Stimulated activated CD4-positive, alpha-beta T cell treated with anti-CD3 and anti-CD28 coated beads, Interleukin-12 subunit alpha, Interleukin-12 subunit beta, amount 100 ng/mL, for 48 hours (primary cell): Measurements from ENCODE around the gene DMBX1.

ENCODE experiments used
- DNase-seq, 3 donors: peaks; one replicate each; pipeline ENCODE4 v3.0.0-alpha.2; 2020; ENCODE audit warnings: low read depth in 2 of 3, low spot score in 1 of 3

The DMBX1 gene

DNA sequence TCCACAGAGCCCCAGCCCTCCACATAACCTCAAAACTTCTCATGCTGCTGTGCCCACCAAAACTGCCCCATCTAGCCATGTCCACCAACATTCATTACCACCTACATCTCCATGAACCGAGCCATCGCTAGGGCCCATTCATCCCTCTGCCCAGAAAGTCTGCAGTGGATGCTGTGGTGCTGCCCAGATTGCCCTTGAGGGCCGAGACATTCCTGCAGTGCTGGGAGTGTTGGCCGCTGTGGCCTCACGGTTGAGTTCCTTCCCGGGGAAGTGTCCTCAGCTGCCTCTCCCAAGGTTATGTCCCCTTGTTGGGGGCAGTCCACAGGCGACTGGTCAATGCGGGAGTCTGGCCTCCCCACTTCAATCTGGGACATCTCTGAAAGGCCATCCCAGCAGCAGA is 30.3 kb upstream of the DMBX1 start:
- no peak for DNase-seq

DNA sequence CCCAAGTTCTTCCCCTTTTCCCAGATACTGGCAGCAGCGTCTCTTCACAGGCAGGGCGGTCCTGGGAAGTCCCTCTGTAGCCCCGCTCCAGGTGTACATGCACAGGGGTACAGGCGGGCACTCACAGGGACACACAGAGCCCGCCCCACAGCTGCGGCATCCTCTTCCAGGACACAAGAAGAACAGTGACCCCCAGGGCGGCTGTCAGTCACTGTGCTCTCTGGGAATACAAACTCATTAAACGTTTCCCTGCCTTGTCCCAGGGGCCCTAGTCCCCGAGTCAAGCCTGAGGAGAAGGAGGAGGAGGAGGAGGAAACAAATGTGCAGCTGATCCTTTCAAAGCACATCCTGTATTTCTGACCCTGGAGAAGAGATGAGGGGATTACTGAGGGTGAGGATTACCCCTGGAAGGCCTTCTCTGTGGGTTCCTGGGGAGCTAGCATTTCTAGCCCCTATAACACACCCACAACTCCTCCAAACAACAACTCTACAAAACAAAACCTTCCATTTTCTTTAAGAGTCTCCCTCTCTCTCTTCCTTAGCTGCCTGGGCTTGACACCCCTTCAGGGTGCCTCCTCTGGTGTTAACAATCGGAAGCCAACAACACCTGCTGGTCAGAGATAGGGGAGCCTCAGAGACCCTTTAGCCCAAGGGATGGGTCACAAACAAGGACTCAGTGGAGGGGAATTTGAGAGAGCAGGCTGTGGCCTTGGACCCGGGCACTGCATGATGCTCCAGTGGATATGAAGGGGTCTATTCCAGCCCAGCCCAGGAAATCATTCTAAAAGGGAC is 28.4 kb upstream of the DMBX1 start:
- no peak for DNase-seq

DNA sequence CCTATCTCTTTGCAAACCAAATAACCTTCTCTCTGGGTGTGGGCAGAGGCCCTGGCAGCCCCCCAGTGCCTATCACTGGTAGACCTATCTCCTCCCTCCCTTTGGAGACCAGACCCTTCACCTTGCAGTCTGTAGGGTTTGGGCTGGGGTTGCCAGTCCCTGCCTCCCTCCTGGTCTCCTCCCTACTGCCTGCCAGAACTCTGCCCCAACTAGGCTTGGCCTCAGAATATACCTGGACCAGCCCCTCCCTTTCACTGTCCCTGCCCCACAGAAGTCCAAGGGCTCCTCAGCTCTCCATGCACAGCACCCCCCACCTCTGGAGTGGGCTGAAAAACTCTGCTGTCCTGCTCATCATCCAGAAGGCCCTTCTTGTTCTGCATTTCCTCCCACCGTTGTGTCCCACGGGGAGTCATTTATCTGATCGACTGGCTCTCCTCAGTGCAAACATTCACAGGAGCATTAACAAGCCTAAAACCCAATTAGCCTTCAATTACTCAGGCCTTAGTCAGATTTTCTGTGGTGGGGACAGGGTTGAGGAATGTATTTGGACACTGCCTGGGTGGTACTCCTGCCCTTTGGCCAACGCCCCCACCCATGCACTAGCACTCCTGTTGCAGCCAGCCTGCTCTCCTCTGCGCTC is 27.7 kb upstream of the DMBX1 start:
- DNase-seq: no peak

DNA sequence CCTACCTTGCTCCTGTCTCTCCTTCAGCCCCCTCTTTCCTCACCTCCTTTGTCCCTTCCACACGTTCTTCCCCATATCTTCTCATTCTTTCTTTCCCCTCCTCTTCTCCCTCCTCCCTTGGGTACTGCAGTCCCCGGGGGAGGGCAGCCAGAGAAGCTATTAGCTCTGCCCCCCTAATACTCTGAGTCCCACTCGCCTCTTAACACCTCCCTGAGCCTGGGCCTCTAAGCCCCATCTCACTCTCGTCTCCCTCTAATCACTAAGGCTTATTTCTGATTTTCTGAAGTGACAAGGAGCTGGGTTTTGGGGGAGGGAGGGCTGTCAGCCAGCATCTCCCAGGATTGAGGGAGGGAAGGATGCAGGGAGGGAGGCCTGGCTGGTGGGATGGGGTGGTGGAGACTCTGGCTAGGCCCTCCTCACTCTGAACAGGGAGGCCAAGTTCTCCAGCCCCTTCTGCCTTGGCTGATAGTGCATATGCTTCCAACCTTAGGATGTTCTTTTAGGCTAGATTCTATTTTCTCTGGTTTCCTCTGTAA is 25.6 kb upstream of the DMBX1 start:
- DNase-seq: no peak

DNA sequence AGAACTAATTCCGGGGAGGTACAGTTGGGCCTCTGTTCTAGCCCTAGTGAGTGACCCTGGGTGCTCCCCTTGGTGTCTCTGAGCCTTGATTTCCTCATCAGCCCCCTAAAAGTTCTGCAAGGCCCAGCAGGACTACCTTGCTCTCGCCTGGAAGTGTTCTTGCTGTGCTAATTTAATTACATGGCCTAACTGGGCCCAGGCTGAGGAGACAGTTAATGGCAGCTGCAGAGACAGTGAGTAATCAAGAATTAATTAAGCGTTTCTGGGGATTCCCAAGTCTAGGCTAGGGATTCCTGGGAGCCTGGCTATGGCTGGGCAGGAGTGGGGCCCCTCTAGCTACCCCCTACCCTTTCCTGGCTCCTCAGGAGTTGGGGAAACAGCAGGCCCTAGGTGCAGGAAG is 24.7 kb upstream of the DMBX1 start:
- DNase-seq: no peak

DNA sequence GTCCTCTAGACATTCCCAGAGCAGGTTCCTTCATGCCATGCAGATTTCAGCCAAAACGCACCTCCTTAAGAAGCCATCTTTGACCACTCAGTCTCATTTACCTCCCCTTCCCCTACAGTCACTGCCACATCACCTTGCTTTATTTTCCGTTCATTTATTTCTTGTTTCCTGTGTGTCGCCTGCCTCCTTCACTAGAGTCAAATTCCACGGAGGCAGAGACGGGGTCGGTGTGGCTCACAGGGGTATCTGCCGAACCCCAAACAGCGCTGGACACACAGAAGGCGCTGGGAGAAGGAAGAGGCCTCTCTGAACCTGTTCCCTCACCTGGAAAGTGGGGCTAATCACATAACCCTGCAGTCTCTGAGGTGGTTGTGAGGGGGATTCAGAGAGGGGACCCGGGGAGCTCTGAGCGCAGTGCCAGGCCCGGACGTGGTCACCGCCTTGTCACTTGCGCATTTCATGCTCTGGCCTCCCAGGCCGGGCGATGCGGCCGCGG is 23.6 kb upstream of the DMBX1 start:
- no peak for DNase-seq

DNA sequence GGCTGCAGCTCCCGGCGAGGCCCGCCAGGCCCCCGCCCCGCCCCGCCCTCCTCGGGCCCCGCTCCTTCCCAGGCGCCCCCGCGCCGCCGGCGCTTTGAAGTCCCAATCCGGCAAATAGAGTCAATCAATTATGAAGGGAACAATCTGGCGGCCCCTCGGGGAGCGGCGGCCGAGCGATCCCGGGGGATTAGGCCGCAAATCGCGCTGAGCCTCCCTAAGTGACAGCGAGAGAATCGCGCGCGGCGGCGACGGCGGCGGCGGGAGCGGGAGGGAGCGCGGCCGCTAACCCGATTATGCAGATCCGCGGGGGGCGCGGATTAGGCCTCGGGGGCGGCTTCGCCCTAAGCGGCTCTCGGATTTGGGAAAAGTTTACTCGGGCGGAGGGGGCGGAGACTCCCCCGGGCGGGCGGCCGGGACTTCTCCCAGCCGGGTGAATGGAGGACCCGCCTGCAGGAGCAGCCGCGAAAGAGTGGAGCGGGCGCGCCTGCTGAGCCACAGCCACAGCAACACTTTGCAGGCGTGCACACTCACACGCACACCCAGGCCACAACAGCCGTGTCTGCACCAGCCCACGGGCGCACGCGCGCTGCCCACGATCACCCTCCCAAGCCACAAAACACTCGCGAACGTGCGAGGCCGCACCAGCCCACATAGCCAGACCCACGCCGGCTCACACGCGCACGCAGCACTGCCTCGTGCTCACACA is 23.0 kb upstream of the DMBX1 start:
- DNase-seq: no peak

DNA sequence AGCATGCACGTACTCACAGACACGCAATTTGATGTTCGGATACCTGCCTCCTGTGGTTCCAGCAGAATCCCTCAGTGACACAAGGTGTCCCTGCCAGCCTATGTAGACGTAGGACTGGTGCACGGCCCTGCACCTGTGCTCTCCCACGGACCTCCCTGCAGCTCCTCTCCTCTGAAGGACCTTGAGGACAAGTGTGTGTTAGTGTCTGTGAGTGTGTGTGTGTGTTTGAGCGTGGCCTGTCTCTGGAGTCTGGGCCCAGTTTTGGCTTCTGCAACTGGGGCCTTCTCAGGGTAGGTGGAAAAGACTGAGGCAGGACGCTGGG is 22.5 kb upstream of the DMBX1 start:
- no peak for DNase-seq

DNA sequence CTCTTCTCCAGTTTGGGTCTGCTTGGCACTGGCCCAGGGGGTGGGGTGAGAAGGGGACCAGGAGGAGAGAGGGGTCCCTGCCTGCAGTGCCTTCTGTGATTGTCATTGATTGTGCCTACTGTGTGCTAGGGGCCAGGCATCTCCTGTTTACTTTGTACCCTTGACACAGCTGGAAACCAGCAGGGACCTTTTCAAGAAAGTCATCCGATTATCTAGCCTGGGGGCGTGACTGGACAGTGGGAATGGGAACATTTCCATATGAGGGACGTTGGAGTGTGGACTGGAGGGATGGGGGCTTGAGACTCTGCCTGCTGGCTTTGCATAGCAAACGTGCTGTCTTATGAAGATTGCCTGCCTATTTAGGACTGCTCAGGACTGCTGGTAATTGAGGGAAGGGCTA is 19.8 kb upstream of the DMBX1 start:
- no peak for DNase-seq

DNA sequence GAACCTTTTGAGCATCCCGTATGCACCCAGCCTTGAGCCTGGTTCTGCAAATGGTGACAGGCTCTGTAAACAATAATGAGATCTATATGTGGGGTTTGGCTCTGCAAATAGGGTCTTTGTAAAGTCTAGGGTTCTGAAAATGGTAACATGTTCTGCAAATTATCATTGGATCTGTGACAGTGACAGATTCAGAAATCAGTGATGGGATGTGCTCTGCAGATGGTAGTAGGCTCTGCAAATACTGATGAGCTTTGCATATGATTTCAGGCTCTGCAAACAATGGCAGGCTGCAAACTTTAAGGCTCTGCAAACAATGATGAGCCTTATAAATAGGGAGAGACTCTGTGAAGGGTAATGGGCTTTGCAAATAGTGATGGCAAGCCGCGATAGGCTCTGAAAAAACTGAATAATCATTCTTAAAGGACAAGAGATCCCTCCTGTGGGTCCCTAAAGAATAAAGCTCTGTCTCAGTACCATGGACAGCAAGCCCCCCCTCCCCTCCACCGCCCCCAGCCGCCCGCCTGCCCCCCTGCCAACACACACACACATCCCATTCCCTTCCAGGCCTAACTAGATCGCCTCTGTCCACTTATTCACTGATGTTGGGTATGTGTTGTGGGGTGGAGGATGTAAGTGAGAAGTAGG is 17.7 kb upstream of the DMBX1 start:
- DNase-seq: no peak

DNA sequence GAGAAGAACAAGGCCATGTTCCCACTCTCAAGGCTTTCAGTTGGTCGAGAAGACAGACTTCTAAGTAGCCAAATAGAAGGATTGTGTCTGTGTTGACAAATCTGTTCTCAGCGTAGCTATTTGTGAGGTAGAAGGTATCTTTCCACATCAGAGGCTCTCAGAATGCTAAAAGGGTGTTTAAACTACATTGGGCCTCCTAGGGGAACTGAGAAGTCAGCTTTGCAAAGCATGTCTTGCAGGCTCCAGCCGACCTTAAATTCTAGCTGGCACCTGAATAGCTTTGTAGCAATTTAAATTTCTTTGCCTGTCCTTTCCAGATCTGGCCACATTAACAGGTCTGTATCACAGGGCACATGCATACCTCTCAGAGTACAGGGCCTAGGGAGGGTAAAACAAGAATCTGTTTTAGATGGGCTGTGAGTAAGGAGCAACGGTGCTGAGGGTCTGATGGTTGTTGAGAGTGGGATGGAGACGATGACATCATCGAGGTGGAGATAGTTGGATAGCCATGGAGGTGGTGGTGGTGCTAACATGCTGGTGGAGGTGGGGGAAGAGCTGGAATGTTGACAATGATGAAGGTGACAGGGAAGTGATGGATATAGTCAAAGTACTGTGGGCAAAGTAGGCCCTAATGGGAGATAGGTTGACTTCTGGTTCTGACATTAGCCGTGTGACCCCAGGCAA is 17.0 kb upstream of the DMBX1 start:
- DNase-seq: no peak

DNA sequence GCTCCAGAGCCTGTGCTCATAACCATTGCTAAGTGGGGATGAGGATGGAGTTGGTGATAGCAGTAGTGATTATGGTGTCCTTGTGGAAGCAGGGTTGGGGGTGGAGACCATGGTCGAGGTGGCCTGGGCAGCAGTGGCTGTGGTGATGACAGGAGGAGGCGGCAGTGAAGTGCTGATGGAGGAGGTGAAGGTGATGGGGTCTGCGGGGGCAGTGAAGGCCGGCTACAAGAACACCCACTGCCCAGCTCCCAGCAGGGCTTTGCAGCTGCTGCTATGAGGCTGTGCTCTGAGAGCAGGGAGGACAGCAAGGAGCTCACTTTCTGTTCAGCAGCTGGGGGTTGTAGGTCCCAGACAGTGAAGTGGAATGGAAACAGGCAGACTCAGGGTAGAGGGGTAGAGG is 15.6 kb upstream of the DMBX1 start:
- DNase-seq: no peak

DNA sequence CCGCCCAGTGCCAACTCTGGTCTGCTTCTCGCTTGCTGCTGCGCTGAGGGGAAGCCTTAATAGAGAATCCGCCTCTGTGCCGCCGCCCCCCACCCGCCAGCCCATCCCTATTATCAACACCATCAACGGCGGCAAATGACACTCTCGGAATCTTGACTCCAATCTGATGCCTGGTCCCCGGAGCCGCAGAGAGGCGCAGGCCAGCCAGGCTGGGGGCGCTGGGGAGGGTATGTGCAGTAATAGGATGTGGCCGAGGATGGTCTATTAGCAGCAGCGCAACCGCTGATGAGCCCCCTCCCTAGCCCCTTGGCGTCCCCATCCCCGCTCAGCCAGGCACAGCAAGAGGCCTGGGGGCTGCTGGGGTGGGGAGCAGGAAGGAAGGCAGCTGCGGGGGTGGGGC is 15.1 kb upstream of the DMBX1 start:
- no peak for DNase-seq

DNA sequence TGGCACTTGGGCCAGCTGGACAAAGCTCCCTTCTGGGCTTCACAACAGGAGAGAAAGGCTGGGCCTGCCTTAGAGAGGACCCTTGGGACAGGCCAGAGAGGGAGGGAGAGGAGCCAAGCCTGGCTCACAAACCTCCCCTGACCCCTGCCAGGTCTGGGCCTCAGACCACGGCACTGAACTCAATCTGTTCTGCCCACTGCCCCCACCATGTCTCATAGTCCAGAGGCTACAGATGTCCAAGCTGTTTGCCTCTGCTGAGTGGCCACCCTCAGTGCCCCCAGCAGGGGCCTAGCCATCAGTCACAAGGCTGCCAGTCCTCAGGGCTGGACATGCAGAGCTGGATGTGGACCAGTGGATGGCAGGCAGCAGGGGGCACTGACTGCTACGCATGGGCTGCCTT is 13.0 kb upstream of the DMBX1 start:
- DNase-seq: no peak

DNA sequence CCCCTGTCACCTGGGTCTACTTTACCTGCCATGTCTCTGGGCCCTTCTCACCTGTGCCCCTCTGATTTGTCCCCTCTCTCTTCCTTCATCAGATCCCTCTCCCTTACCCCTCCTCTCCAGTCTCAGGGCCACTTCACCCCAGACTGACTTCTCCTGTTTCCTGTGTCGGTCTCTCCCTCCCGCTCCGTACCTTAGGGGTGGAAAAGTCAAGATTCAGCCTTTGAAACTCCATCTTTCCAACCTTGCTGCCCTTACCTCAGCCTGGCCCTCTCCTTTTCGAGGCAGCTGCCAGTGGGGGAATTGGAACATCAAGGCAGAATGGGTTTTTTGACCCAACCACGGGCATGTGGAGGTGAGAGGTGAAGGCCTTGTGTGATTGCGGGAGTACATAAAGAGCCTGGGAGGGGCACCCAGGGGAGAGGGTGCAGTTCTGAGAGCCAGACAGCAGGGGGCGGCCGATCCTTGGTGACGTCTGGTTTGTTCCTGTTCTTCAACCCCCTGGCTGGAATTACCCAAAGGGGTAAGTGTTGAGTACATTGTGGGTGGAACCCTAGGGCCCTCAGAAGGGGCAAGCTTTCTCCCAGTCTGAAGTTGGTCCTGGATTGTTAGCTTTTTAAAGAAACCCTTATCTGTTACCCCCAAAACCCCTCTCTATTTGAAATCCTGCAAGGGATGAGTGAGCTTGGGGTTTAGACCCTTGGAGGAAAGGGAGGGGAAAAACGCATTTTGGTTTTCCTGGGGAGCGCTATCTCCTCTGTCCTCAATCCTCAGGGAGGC is 12.3 kb upstream of the DMBX1 start:
- peak; percentile 66 to 87 (median 72) for DNase-seq

DNA sequence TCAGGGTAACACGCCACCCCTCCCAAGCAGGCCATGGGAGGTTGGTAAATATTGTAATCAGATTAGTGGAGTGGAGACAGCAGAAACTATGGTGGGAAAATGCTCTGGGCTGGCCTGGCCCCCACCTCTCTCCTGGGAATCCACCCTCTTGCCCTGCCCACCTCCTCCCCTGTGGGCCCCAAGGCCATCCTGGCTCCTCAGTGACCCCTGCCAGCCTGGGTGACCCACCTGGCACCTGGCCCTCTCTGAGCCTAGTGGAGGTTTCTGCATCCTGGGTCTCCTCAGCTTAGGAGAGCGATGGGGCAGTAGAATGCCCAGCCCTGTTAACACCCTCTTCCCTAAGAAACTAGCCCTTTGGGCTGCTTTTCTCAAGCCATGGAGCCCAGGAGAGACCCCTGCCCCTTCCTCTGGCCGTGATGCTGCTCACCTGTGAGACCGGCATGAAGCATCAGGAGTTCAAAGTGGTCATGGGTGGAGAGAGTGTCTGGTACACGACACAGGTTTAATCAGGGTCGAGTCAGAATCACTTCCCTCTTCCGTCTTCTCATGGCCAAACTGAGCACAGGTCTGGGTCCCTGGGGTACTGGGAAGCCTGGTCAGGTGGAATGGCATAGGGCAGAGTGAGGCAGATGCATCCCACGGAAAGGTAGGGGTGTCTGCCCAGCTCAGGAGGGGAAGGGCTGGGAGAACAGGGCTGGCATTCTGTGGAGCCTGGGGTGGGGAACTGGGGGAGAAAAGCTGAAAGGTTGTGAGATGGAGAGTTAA is 10.7 kb upstream of the DMBX1 start:
- DNase-seq: no peak

DNA sequence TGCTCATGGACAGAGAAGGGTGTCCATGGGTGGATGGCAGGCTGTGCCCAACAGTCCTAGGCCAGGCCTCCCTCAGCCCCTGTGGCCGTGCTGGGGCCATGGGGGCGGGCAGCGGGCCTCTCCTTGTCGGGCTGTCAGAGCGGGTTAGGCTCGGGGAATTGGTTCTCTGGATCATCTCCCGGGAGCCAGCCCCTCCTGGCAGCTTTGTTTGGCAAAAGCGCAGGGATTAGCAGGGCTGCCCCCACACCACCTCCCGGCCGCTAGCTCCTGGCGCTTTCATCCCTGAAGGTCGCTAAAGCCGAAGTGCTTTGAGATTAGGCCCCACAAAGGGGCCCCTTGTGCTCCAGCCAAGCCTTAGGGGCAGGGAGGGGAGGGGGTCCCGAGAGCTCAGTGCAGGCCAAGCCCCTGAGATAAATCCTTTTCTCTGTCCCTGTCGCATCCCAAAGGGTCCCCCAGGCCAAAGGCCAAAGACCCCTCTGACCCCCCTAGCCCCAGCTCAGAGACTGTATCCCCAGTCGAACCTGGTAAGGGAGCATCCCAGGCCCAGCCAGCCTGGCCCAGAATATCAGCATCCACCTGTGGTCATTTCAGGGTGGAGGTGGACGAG is 9.8 kb upstream of the DMBX1 start:
- DNase-seq: no peak

DNA sequence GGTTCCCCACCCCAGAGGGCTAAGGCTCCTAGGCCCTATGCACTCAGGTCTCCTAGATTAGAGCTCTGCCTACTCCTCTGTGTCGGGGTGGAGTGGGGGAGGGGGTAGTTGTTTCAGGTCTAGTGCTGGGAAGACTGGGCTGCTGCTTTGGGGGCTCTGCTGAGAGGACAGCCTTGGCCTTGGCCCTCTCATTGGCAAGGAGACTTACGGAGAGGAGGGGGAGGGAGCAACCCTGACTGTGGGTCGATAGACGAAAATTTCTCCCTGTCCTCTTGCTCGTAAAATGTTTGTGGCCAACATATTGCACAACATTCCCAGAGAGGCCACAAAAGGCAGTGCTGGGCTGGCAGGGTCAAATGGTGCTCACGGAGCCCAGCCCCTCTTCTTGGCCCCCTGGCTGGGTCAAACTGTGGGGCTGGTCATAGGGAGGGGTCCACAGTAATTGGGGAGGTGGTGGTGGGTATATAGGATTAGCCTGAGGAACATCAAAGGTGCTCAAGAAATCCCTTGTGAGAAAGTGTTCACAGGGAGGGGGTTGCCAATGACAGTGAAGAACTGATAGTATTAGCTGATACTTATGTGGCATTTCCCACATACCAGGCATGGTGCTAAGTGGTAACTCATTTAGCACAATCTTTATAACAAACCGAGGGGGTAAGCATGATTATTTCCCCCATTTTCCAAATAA is 8.5 kb upstream of the DMBX1 start:
- no peak for DNase-seq

DNA sequence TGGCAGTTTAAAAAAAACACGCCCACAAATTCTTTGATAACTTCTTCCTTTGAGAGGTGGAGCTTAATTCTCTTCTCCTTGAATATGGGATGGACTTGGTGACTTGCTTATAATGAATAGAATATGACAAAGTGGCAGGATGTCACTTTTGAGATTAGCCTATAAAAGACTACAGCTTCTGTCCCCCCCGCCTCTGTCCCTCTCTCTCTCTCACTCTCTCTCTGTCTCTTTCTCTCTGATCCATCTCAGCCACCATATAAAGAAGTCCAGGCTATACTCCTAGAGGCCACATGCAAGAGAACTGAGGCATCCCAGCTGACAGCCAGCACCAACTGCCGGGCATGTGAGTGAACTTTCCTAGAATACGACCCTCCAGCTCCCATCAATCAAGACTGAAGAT is 7.7 kb upstream of the DMBX1 start:
- no peak for DNase-seq
